ENCODE results near the gene NRL. TPM values are rescaled to one million over a fixed set of nuclear protein-coding genes. Genes with fewer than 3 reads are reported as not detected.
A peak's percentile ranks its signal among the peaks of the same experiment; 100 is the strongest.

Gene NRL
- total RNA-seq, 4 donors from 2014 or later, result 1.8 to 3.3 (median 3.0) TPM

DNA sequence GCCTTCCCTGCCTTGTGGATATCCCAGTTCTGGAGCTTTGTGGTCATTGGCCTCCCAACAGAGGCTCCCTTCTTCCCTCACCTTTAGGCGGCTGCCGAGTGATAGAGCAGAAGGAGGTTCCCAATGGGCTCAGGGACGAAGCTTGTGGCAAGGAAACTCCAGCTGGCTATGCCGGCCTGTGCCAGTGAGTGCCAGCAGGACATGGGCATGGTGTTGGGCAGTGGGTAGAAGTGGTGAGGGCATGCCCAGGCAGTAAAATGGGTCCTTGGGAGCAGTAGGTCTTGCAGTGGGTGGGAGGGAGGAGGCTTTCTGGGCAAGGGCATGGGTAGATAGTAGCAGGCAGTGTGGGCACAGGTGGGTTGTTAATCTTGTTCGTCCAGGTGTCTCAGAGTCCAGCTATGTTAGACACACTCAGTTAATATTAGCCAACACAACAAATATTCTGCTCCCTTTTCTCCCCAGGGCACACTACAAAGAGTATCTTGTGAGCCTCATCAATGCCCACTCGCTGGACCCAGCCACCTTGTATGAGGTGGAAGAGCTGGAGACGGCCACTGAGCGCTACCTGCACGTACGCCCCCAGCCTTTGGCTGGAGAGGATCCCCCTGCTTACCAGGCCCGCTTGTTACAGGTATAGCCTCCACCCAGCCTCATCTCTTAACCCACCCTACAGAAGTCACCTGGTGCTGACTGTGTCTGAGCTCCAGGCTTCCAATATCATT, 45.2 kb upstream of the NRL start:
- H3K4me1 ChIP-seq, result peaks cover 27 to 45% (median 38%) of the 10 kb centered on the region in 4 donors
- H3K36me3 ChIP-seq, result peaks cover 64 to 77% (median 72%) of the 10 kb centered on the region in 4 donors
- H3K27ac ChIP-seq (replicated peaks in 1 of 4), result peak overlapping the region; percentile 88 to 92 (median 90)
- TF ChIP-seq EP300 (IDR thresholded peaks at IDR 0.05), result no peak
- TF ChIP-seq POLR2AphosphoS5 (IDR thresholded peaks at IDR 0.05), result no peak
- no peak for TF ChIP-seq POLR2A (IDR thresholded peaks at IDR 0.05; ENCODE audit: low read depth)
- no peak for TF ChIP-seq CTCF (IDR thresholded peaks at IDR 0.05)
- 82% methylated on average over 10 of the region's 11 CpGs for WGBS
- no peaks in the 10 kb centered on the region for H3K27me3 ChIP-seq
- no peaks in the 10 kb centered on the region for H3K9me3 ChIP-seq
- no peak for DNase-seq (ENCODE audit: extremely low spot score)
- intact Hi-C loops (cut with DNase I), result loop anchor here (5.0 kb wide), 1 partner anchor 53 kb away; no protein-coding TSS in a partner anchor
- no peak overlapping the region for H3K4me3 ChIP-seq

- WGBS, result 90% methylated on average over 12 of the region's 12 CpGs
- no peaks in the 10 kb centered on the region for H3K27me3 ChIP-seq
- no peak overlapping the region for H3K4me3 ChIP-seq
- intact Hi-C loops (cut with DNase I), result no loop called here
- no peak for TF ChIP-seq CTCF (IDR thresholded peaks at IDR 0.05)
- no peak for TF ChIP-seq POLR2AphosphoS5 (IDR thresholded peaks at IDR 0.05)
- no peak for TF ChIP-seq POLR2A (IDR thresholded peaks at IDR 0.05; ENCODE audit: low read depth)
- TF ChIP-seq EP300 (IDR thresholded peaks at IDR 0.05), result no peak
- DNase-seq (ENCODE audit: extremely low spot score), result no peak
- no peaks in the 10 kb centered on the region for H3K9me3 ChIP-seq
- peaks cover 58 to 79% (median 69%) of the 10 kb centered on the region in 4 donors for H3K36me3 ChIP-seq
- peaks cover 13 to 19% (median 17%) of the 10 kb centered on the region in 4 donors for H3K4me1 ChIP-seq
- no peak overlapping the region for H3K27ac ChIP-seq (replicated peaks in 1 of 4)
Observed at GRCh38 chr14:24157331-24157730, 42.6 kb upstream of the NRL start.

GRCh38 chr14:24156840-24157239, 42.1 kb upstream of the NRL start:
- Histone ChIP-seq H3K27ac (replicated peaks in 1 of 4) (no peak overlapping the region), H3K4me1 (peaks cover 9 to 14% (median 13%) of the 10 kb centered on the region in 4 donors), H3K4me3 (no peak overlapping the region), H3K27me3 (no peaks in the 10 kb centered on the region), H3K9me3 (no peaks in the 10 kb centered on the region), H3K36me3 (peaks cover 61 to 84% (median 74%) of the 10 kb centered on the region in 4 donors)
- intact Hi-C loops (cut with DNase I), result no loop called here
- WGBS, result 90% methylated on average over 1 of the region's 1 CpG
- DNase-seq (ENCODE audit: extremely low spot score), result no peak
- TF ChIP-seq EP300 (IDR thresholded peaks at IDR 0.05) (no peak), CTCF (IDR thresholded peaks at IDR 0.05) (no peak), POLR2A (IDR thresholded peaks at IDR 0.05; ENCODE audit: low read depth) (no peak), POLR2AphosphoS5 (IDR thresholded peaks at IDR 0.05) (no peak)

DNA sequence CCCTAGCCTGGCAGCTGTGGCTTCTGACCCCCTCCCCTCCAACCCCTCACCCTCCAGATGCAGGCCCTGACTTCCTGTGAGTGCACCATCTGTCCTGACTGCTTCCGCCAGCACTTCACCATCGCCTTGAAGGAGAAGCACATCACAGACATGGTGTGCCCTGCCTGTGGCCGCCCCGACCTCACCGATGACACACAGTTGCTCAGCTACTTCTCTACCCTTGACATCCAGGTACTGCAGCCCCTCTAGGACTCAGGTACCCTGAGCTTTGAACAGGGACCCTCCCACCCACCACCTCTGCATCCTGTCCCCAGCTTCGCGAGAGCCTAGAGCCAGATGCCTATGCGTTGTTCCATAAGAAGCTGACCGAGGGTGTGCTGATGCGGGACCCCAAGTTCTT, 40.4 kb upstream of the NRL start:
- no peak overlapping the region for H3K4me3 ChIP-seq
- H3K27ac ChIP-seq (replicated peaks in 1 of 4), result peak overlapping the region in 1 of 4 donors; percentile 8
- intact Hi-C loops (cut with DNase I), result no loop called here
- no peaks in the 10 kb centered on the region for H3K27me3 ChIP-seq
- no peaks in the 10 kb centered on the region for H3K9me3 ChIP-seq
- no peak for TF ChIP-seq CTCF (IDR thresholded peaks at IDR 0.05)
- TF ChIP-seq POLR2AphosphoS5 (IDR thresholded peaks at IDR 0.05), result no peak
- TF ChIP-seq EP300 (IDR thresholded peaks at IDR 0.05), result no peak
- TF ChIP-seq POLR2A (IDR thresholded peaks at IDR 0.05; ENCODE audit: low read depth), result no peak
- peaks cover under 1 to 5% (median 2%) of the 10 kb centered on the region in 4 donors for H3K4me1 ChIP-seq
- WGBS, result 93% methylated on average over 9 of the region's 10 CpGs
- peaks cover 78 to 96% (median 86%) of the 10 kb centered on the region in 4 donors for H3K36me3 ChIP-seq
- no peak for DNase-seq (ENCODE audit: extremely low spot score)

Measured in esophagus muscularis mucosa (tissue), 4 donors.